Gastroesophageal sphincter (tissue), 4 donors: ENCODE results near the gene FBXO28. TPM values are rescaled to one million over a fixed set of nuclear protein-coding genes. Genes with fewer than 3 reads are reported as not detected.

Source experiments
- ATAC-seq: fragments of 150-250 bp; one replicate; pipeline ENCODE4 v1.9.1; 2016; ENCODE audit warnings: mild to moderate bottlenecking, moderate library complexity
- H3K27ac ChIP-seq, 4 donors: fragments of 200-600 bp; sonication (generic) in 3 of 4; 1 replicate in 3 of 4; 2 replicates in 1 of 4; pipeline ENCODE4 v1.5.1; 2016 to 2019
- H3K27me3 ChIP-seq: fragments of 200-600 bp; sonication (generic); one replicate; pipeline ENCODE4 v1.5.1; 2019
- H3K36me3 ChIP-seq, 2 donors: fragments of 200-600 bp; sonication (generic); one replicate each; pipeline ENCODE4 v1.5.1; 2019; ENCODE audit warnings: control low read depth in 1 of 2
- H3K4me1 ChIP-seq, 3 donors: fragments of 200-600 bp; sonication (generic); 1 replicate in 2 of 3; 2 replicates in 1 of 3; pipeline ENCODE4 v1.5.1; 2016 to 2019; ENCODE audit warnings: control low read depth in 2 of 3
- H3K4me3 ChIP-seq, 2 donors: fragments of 200-600 bp; sonication (generic); one replicate each; pipeline ENCODE4 v1.5.1; 2019; ENCODE audit warnings: mild to moderate bottlenecking in 1 of 2, moderate library complexity in 1 of 2
- H3K9me3 ChIP-seq, 3 donors: fragments of 200-600 bp; sonication (generic); one replicate each; pipeline ENCODE4 v1.5.1; 2017 to 2019; ENCODE audit warnings: control low read depth in 2 of 3
- CTCF ChIP-seq, 4 experiments: fragments of 200-600 bp in 2 of 4; fragments of 450-650 bp in 2 of 4; sonication (generic) in 1 of 4; IDR thresholded peaks; one replicate each; pipeline ENCODE4 v1.5.1; 2017 to 2019; ENCODE audit warnings: antibody characterized with exemption in 4 of 4, mild to moderate bottlenecking in 2 of 4, moderate library complexity in 2 of 4
- EP300 ChIP-seq: sonication (generic); formaldehyde crosslinking; IDR thresholded peaks from one replicate; pipeline ENCODE4 v1.6.1; 2017; ENCODE audit warnings: antibody characterized with exemption, mild to moderate bottlenecking
- POLR2A ChIP-seq, 2 donors: fragments of 450-650 bp; IDR thresholded peaks; one replicate each; pipeline ENCODE4 v1.6.1; 2017; ENCODE audit warnings: antibody characterized with exemption in 2 of 2, mild to moderate bottlenecking in 2 of 2, moderate library complexity in 1 of 2
- POLR2AphosphoS5 ChIP-seq: sonication (generic); formaldehyde crosslinking; IDR thresholded peaks from one replicate; pipeline ENCODE4 v1.6.1; 2017; ENCODE audit warnings: antibody characterized with exemption
- WGBS, 2 donors: methylation state at CpG; one replicate each; pipeline ENCODE4 v1.1.5; 2018; ENCODE audit warnings: low coverage in 1 of 2; 5-methylcytosine and 5-hydroxymethylcytosine counted together
- total RNA-seq, 4 donors: library from RNA; depleted of rRNA; stranded (reverse); fragments of >200 nt; gene quantifications; one replicate each; pipeline ENCODE4 v1.1.0, GENCODE V29; 2016

The FBXO28 gene
- total RNA-seq, 4 donors from 2014 or later, result 26.5 to 38.1 (median 34.7) TPM

- no peak overlapping the region for H3K27ac ChIP-seq
- H3K4me1 ChIP-seq, result peaks cover 0 to 7% (median 0%) of the 10 kb centered on the region in 3 donors
- H3K4me3 ChIP-seq, result no peak overlapping the region
- ATAC-seq, result no peak
- TF ChIP-seq POLR2AphosphoS5 (no peak), CTCF (IDR thresholded peaks at IDR 0.05) (no peak), EP300 (no peak), POLR2A (IDR thresholded peaks at IDR 0.05) (no peak)
- no peaks in the 10 kb centered on the region for H3K9me3 ChIP-seq
- H3K36me3 ChIP-seq, result no peaks in the 10 kb centered on the region
- H3K27me3 ChIP-seq, result peaks cover 26% of the 10 kb centered on the region
These were observed 4.9 kb upstream of the FBXO28 start for GRCh38 chr1:224108991-224109390.

- Histone ChIP-seq H3K9me3 (no peaks in the 10 kb centered on the region), H3K27ac (no peak overlapping the region), H3K27me3 (peaks cover 24% of the 10 kb centered on the region), H3K4me1 (peaks cover 0 to 13% (median 2%) of the 10 kb centered on the region in 3 donors), H3K36me3 (no peaks in the 10 kb centered on the region), H3K4me3 (no peak overlapping the region)
- TF ChIP-seq POLR2A (IDR thresholded peaks at IDR 0.05), result no peak
- TF ChIP-seq CTCF (IDR thresholded peaks at IDR 0.05), result no peak
- TF ChIP-seq POLR2AphosphoS5, result no peak
- no peak for TF ChIP-seq EP300
- no peak for ATAC-seq
- WGBS, 2 donors, result 100% methylated on average over 1 of the region's 1 CpG
These were observed 3.9 kb upstream of the FBXO28 start for GRCh38 chr1:224109981-224110380.

- H3K27me3 ChIP-seq, result peaks cover 16% of the 10 kb centered on the region
- H3K4me3 ChIP-seq, result no peak overlapping the region
- no peak overlapping the region for H3K27ac ChIP-seq
- no peaks in the 10 kb centered on the region for H3K36me3 ChIP-seq
- no peak for ATAC-seq
- no peak for TF ChIP-seq EP300
- no peak for TF ChIP-seq POLR2AphosphoS5
- no peak for TF ChIP-seq CTCF (IDR thresholded peaks at IDR 0.05)
- no peak for TF ChIP-seq POLR2A (IDR thresholded peaks at IDR 0.05)
- WGBS, 2 donors, result 70 to 78% methylated on average over 7 to 10 of the region's 10 CpGs
- no peaks in the 10 kb centered on the region for H3K9me3 ChIP-seq
- peaks cover 0 to 39% (median 12%) of the 10 kb centered on the region in 3 donors for H3K4me1 ChIP-seq
These were observed 906 bp upstream of the FBXO28 start for GRCh38 chr1:224113005-224113404.

- 38 to 79% methylated on average over 2 of the region's 2 CpGs for WGBS, 2 donors
- Histone ChIP-seq H3K4me3 (peak overlapping the region; percentile 66 to 75), H3K36me3 (no peaks in the 10 kb centered on the region), H3K27me3 (peaks cover 13% of the 10 kb centered on the region), H3K9me3 (no peaks in the 10 kb centered on the region), H3K4me1 (peaks cover 0 to 39% (median 12%) of the 10 kb centered on the region in 3 donors), H3K27ac (peak overlapping the region; percentile 69 to 91 (median 90))
- no peak for ATAC-seq
- TF ChIP-seq POLR2A (IDR thresholded peaks at IDR 0.05) (no peak), POLR2AphosphoS5 (no peak), CTCF (IDR thresholded peaks at IDR 0.05) (no peak), EP300 (no peak)
These were observed 380 bp upstream of the FBXO28 start for GRCh38 chr1:224113545-224113917.

- H3K36me3 ChIP-seq, result no peaks in the 10 kb centered on the region
- 1 to 2% methylated on average over 9 to 10 of the region's 11 CpGs for WGBS, 2 donors
- no peak for TF ChIP-seq EP300
- no peak for TF ChIP-seq POLR2A (IDR thresholded peaks at IDR 0.05)
- TF ChIP-seq POLR2AphosphoS5, result no peak
- TF ChIP-seq CTCF (IDR thresholded peaks at IDR 0.05), result no peak
These were observed 870 bp downstream of the FBXO28 start for GRCh38 chr1:224114787-224115175.

More at GRCh38 chr1:224114787-224115175, 870 bp downstream of the FBXO28 start:
- ATAC-seq, result no peak
- H3K27me3 ChIP-seq, result peaks cover 7% of the 10 kb centered on the region
- H3K9me3 ChIP-seq, result no peaks in the 10 kb centered on the region
- H3K27ac ChIP-seq, result peak overlapping the region; percentile 69 to 91 (median 90)
- peak overlapping the region; percentile 66 to 75 for H3K4me3 ChIP-seq
- peaks cover 0 to 43% (median 12%) of the 10 kb centered on the region in 3 donors for H3K4me1 ChIP-seq
